ENCODE measurements around the gene CCR5AS.

Gene CCR5AS

GRCh38 chr3:46386205-46386604 is 20.7 kb downstream of the CCR5AS start:
- H3K4me3 ChIP-seq (replicated peaks in 1 of 2; ENCODE audit: low read depth in 2 of 2, low read length in 2 of 2): no peak overlapping the region
- peak in 1 of 2 donors; percentile 72 for DNase-seq (ENCODE audit: low read depth in 2 of 2)
- TF ChIP-seq CTCF (IDR thresholded peaks at IDR 0.05; ENCODE audit: low read depth, low read length): no peak

- no peak for TF ChIP-seq CTCF (IDR thresholded peaks at IDR 0.05; ENCODE audit: low read depth, low read length)
- no peak overlapping the region for H3K4me3 ChIP-seq (replicated peaks in 1 of 2; ENCODE audit: low read depth in 2 of 2, low read length in 2 of 2)
- no peak for DNase-seq (ENCODE audit: low read depth in 2 of 2)
Observed at GRCh38 chr3:46383951-46384330, 22.9 kb downstream of the CCR5AS start.

- TF ChIP-seq CTCF (IDR thresholded peaks at IDR 0.05; ENCODE audit: low read depth, low read length): no peak
- H3K4me3 ChIP-seq (replicated peaks in 1 of 2; ENCODE audit: low read depth in 2 of 2, low read length in 2 of 2): no peak overlapping the region
- no peak for DNase-seq (ENCODE audit: low read depth in 2 of 2)
Observed at GRCh38 chr3:46383211-46383950, 23.5 kb downstream of the CCR5AS start.

- TF ChIP-seq CTCF (IDR thresholded peaks at IDR 0.05; ENCODE audit: low read depth, low read length): no peak
- no peak for DNase-seq (ENCODE audit: low read depth in 2 of 2)
- no peak overlapping the region for H3K4me3 ChIP-seq (replicated peaks in 1 of 2; ENCODE audit: low read depth in 2 of 2, low read length in 2 of 2)
Observed at GRCh38 chr3:46381625-46382024, 25.2 kb downstream of the CCR5AS start.

- TF ChIP-seq CTCF (IDR thresholded peaks at IDR 0.05; ENCODE audit: low read depth, low read length): no peak
Observed at GRCh38 chr3:46380471-46381221, 26.2 kb downstream of the CCR5AS start.

GRCh38 chr3:46378426-46378942 is 28.4 kb downstream of the CCR5AS start:
- peak; percentile 80 for TF ChIP-seq CTCF (IDR thresholded peaks at IDR 0.05; ENCODE audit: low read depth, low read length)
- no peak overlapping the region for H3K4me3 ChIP-seq (replicated peaks in 1 of 2; ENCODE audit: low read depth in 2 of 2, low read length in 2 of 2)
- peak; percentile 57 to 74 for DNase-seq (ENCODE audit: low read depth in 2 of 2)

More at GRCh38 chr3:46380471-46381221, 26.2 kb downstream of the CCR5AS start:
- H3K4me3 ChIP-seq (replicated peaks in 1 of 2; ENCODE audit: low read depth in 2 of 2, low read length in 2 of 2): no peak overlapping the region
- DNase-seq (ENCODE audit: low read depth in 2 of 2): no peak

Measured in cardiac fibroblast (primary cell).